SK-N-MC (cell line): ENCODE data around the gene R3HCC1L.

ENCODE experiments used
- EZH2 ChIP-seq: fragments of 200-600 bp; sonication (generic); IDR thresholded peaks from one replicate; pipeline ENCODE4 v1.6.1; 2017; ENCODE audit warnings: antibody characterized with exemption
- POLR2AphosphoS5 ChIP-seq: IDR thresholded peaks from 2 replicates; pipeline ENCODE4 v1.6.1; 2012; ENCODE audit warnings: mild to moderate bottlenecking, low read depth, low read length, borderline replicate concordance

DNA sequence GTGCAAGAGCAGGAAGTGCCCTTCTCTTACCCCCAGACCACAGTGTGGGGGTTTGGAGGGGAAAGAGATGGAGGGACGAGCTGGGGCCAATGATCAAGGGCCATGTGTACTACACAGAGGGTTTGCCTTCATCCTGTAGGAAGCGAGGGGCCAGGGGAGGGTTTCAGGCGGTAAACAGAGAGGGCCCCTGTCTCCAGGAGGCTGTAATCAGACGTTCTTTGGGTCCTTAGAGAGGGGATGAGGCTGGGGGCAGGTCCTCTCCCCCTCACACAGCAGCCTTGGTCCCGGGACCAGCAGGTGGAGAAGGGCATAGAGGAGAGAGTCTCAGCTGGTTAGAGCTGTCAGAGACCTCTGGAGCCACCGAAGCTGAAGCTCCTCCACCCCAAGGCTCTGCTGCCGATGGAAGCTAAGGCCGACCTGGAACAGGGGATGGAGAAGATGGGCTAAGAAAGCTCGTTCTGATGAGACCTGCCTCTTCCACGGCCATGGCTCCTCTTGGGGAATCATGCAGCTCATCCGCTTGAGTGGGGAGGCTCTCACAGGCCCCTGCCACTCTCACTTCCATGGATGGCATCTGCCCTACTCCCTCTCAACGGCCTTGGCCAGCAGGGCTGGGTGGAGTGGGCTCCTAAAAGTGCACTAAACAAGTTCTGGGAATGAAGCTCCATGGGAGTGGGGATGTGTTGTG, 130.1 kb downstream of the R3HCC1L start:
- TF ChIP-seq EZH2 = no peak
- no peak for TF ChIP-seq POLR2AphosphoS5
